Measurements from ENCODE around the gene MLLT1.

- TF ChIP-seq, protein P1, sequence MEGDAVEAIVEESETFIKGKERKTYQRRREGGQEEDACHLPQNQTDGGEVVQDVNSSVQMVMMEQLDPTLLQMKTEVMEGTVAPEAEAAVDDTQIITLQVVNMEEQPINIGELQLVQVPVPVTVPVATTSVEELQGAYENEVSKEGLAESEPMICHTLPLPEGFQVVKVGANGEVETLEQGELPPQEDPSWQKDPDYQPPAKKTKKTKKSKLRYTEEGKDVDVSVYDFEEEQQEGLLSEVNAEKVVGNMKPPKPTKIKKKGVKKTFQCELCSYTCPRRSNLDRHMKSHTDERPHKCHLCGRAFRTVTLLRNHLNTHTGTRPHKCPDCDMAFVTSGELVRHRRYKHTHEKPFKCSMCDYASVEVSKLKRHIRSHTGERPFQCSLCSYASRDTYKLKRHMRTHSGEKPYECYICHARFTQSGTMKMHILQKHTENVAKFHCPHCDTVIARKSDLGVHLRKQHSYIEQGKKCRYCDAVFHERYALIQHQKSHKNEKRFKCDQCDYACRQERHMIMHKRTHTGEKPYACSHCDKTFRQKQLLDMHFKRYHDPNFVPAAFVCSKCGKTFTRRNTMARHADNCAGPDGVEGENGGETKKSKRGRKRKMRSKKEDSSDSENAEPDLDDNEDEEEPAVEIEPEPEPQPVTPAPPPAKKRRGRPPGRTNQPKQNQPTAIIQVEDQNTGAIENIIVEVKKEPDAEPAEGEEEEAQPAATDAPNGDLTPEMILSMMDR (IDR thresholded peaks at IDR 0.05): no peak
- no peak for TF ChIP-seq POLR2A (IDR thresholded peaks at IDR 0.05)
Measured at GRCh38 chr19:6185093-6185834, 94.5 kb downstream of the MLLT1 start.
